Measurements from ENCODE around the gene CCZ1B.
"Not testable (repeated sequence)": the region's sequence is repeated elsewhere in the genome, so short reads cannot be mapped to it uniquely, and the experiment has no call there.

CCZ1B gene

DNA sequence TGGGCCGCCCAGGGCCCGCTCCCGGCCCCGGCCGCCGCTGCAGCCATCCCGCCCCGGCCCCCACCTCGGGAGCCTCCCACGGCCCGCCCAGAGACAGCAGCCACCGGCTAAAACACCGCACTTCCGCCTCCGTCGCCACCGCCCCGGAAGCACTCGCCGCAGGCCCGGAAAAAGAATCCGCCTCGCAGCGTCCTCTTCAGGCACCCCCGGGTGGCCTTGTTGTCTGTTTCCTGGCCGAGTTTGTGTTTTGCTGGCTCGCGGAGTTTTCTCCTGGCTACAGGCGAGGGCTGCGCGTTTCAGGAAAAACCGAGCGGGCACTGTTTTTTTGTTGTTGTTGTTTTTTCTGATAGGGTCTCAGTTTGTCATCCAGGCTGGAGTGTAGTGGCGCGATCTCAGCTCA, at the start of gene CCZ1B:
Gene CCZ1B (minus strand): TSS at position 125 of the 400 bp plus-strand sequence. CDS start 78 bp downstream, at position 47.
- peak; percentile 88 for DNase-seq

GRCh38 chr7:6875022-6875421, 48.9 kb upstream of the CCZ1B start:
- DNase-seq: not testable (repeated sequence)

- DNase-seq: not testable (repeated sequence)
Observed at GRCh38 chr7:6872246-6872945, 46.3 kb upstream of the CCZ1B start.

DNA sequence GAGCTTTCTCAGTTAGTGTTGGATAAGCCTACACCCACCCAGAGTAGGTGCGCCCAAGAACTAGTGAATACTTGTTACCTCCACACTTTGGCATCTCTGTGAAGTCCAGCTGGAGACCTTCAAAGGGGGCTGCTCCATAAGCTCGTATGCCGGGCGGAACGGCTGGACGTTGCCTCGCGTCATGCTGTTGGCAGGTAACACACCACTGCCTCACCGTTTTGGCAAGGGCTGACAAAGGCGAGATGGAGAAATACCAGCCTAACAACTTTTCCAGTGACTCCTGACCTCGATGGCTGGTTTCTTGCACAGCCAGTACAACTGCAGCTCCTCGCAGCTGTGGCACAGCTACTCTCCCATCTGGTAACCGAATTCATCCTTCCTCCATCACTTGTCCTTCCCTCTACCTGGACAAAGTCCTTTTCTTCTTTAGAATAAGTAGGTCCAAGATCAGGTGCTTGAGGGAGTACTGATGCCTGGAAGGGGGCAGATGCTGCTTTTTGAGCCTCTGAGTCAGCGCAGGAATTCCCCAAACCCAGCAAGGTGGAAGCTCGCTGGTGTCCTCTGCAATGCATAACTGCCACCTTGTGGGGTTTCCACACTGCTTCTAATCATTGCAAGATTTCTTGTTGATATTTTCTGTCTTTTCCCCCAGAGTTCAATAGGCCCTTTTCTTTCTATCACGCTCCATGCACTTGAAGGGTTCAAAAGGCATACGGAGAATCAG, 45.5 kb upstream of the CCZ1B start:
- not testable (repeated sequence) for DNase-seq

GRCh38 chr7:6864751-6865150, 38.7 kb upstream of the CCZ1B start:
- DNase-seq: not testable (repeated sequence)

DNA sequence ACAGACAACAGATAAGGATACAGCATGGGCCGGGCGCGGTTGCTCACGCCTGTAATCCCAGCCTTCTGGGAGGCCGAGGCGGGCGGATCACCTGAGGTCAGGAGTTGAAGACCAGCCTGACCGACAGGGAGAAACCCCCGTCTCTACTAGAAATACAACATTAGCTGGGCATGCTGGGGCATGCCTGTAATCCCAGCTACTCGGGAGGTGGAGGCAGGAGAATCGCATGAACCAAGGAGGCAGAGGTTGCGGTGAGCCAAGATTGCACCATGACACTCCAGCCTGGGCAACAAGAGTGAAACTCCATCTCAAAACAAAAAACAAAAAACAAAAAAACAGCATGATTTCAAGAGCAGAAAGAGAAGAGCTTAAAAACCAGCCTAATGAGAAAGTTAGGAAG, 38.1 kb upstream of the CCZ1B start:
- DNase-seq: not testable (repeated sequence)

GRCh38 chr7:6862876-6863275, 36.8 kb upstream of the CCZ1B start:
- not testable (repeated sequence) for DNase-seq

DNA sequence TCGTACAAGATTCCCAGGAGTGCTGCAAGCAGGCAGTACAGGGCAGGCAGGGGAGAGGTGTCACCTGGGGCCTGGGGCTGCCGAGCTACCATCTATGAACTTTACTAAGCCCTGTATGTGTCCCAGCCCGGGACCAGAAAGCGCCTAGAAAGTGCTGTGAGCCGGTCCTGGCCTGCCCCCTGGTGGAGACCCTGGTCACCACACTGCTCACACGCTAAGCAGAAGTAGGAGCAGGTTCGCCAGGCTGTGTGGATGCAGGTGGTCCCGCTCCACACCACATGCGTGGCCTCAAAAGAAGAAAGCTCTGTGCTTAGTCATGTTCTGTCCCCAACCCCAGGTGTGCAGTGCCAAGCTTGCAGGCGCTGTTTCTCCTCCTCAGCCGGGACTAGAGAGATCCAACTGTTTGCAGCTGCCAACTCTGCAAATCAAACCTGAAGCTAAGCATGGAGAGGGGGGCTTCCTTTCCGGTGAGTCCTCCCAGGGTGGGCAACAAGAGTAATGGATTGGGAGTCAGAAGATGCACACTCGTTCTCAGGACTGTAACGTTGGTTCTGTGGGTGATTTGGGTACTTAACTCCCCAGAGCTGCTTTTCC, 31.7 kb upstream of the CCZ1B start:
- DNase-seq: peak; percentile 86

DNA sequence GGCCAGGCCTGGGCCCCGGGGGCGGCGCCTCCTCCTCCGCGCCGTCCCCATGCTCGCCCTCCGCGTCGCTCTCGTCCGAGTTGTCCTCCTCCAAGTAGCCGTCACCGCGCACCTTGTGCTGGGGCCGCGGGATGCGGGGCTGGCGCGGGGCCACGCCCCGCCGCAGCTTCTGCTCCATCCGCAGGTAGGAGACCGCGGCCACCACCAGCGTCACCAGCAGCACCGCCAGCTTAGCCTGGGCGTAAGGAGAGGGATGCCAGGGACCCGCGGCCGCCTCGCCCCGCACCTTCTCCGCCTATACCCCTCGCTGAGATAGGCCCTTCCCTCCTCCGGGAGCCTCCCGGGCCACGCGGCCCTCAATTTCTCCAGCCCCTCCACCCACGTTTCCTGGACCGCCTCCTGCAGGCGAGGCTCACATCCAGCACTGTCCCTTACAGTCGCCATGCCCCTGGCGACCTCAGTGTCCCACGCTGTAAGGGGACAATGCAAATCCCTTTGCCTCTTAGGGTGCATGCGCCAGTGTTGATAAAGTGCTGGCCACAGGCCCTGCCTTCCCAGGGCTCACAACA, 29.6 kb upstream of the CCZ1B start:
- not testable (repeated sequence) for DNase-seq

- not testable (repeated sequence) for DNase-seq
Observed at GRCh38 chr7:6854747-6855562, 28.9 kb upstream of the CCZ1B start.

DNA sequence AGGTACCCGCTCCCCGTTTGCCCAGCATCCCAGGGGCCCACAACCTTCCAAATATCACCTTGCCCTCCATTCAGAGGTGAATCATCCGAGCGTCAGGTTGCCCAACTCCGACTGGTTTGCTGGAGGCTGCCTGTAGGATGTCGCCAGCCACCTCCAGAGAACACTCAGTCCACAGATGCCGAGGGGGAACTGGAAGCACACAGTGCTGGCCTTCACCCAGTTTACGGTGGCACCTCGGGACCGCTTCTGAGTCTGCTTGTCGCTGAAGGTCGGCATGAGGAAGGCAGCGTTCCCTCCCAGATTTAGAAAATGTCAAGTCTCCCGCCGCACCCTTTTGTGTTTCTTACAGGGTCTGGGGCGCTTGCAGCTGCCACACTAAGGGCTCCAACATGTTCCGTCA, 27.6 kb upstream of the CCZ1B start:
- DNase-seq: not testable (repeated sequence)

- DNase-seq: not testable (repeated sequence)
Observed at GRCh38 chr7:6849127-6849526, 23.1 kb upstream of the CCZ1B start.

DNA sequence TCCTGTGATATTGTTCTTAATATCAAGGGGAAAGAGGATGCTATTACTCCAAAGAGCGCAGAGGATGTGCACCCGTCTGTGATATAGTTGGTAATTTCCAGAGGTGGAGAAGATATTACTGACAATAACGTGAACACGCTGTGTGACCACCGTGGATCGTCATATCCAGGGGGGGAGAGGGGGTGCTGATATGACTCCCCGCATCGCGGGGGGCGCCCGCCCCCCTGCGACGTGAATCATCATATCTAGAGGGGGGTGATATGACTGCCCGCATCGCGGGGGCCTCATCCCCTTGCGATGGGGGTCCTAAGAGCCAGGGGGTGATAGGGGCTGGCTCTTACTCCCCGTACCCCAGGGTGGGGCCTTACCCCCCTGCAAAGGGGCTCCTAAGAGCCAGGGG, 21.7 kb upstream of the CCZ1B start:
- not testable (repeated sequence) for DNase-seq

GRCh38 chr7:6845971-6846449, 19.9 kb upstream of the CCZ1B start:
- not testable (repeated sequence) for DNase-seq

- not testable (repeated sequence) for DNase-seq
Observed at GRCh38 chr7:6843654-6844053, 17.6 kb upstream of the CCZ1B start.

DNA sequence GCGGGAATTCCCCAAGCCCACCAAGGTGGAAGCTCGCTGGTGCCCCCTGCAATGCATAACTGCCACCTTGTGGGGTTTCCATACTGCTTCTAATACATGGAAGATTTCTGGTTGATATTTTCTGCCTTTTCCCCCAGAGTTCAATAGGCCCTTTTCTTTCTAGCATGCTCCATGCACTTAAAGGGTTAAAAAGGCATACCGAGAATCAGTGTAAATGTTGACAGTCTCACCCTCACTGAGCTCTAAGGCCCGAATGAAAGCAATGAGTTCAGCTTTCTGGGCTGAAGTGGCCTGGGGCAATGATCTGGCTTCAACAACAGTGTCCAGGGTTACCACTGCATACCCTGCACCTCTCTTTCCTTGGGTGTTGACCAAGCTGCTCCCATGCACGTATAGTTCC, 17.0 kb upstream of the CCZ1B start:
- DNase-seq: peak; percentile 40

- not testable (repeated sequence) for DNase-seq
Observed at GRCh38 chr7:6842278-6842921, 16.3 kb upstream of the CCZ1B start.

DNA sequence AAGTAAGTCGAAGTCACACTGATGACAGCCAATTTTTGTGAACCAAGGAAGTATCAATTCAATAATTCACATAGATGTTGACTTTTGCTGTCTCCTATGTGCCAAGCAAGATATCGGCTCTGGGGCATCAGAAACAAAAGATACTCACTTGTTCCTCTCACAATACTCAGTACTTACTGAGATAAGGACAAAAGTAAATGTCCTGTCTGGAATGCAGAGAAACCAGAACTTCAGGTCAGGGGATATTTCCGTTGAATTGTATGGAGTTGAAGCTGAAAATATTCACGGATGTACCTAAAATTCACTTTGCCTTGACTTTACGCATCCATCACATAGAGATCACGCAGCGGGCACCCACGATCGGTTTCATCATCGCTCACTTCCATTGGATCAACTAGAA, 11.0 kb upstream of the CCZ1B start:
- DNase-seq: not testable (repeated sequence)

GRCh38 chr7:6835521-6835920, 9.4 kb upstream of the CCZ1B start:
- DNase-seq: not testable (repeated sequence)

DNA sequence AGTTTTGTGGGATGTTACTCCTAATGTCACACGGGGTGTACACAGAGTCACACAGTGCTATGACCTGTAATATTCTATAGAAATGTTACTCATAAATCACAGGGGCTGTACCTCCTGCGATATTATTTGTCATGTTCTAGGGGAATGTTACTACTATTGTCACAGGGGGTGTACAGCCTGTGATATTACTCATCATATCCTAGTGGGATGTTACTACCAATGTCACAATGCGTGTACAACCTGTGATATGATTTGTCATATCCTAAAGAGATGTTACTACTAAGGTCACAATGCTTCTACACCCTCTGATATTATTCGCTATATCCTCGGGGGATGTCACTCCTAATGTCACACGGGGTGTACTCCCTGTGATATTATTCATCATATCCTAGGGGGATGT, 7.6 kb upstream of the CCZ1B start:
- no peak for DNase-seq

GRCh38 chr7:6831018-6831725, 5.1 kb upstream of the CCZ1B start:
- no peak for DNase-seq

All from stimulated activated CD8-positive, alpha-beta memory T cell treated with anti-CD3 and anti-CD28 coated beads, Interleukin-4, amount 100 ng/mL, for 48 hours (primary cell).